ENCODE data around the gene NMT1.

Gene NMT1

GRCh38 chr17:45060797-45061605 is at the start of gene NMT1:
Gene NMT1, plus strand, starts transcription at chr17:45061317. Its CDS starts 13 bp downstream, at chr17:45061330.
- Histone ChIP-seq H3K27ac (ENCODE audit: low read length) (no peak within 1 kb of the TSS), H3K4me3 (ENCODE audit: low read length) (peak within 1 kb of the TSS; percentile 70), H3K9me3 (ENCODE audit: control insufficient read depth, insufficient read depth, low read length) (no peaks in the 10 kb centered on the region), H3K36me3 (ENCODE audit: control insufficient read depth, insufficient read depth, low read length) (no peaks in the 10 kb centered on the region), H3K27me3 (ENCODE audit: control insufficient read depth, insufficient read depth, low read length) (no peaks in the 10 kb centered on the region), H3K4me1 (ENCODE audit: control insufficient read depth, insufficient read depth, low read length) (no peaks in the 10 kb centered on the region)
- no CpG with 5 or more reads among the region's 50 CpGs for WGBS (ENCODE audit: insufficient coverage, insufficient read length)
- DNase-seq (ENCODE audit: low read depth, low spot score), result peak; percentile 100

GRCh38 chr17:45011767-45012166 is 49.4 kb upstream of the NMT1 start:
- DNase-seq (ENCODE audit: low read depth, low spot score), result no peak
- WGBS (ENCODE audit: insufficient coverage, insufficient read length), result no CpG with 5 or more reads among the region's 1 CpG
- no peaks in the 10 kb centered on the region for H3K36me3 ChIP-seq (ENCODE audit: control insufficient read depth, insufficient read depth, low read length)
- H3K27me3 ChIP-seq (ENCODE audit: control insufficient read depth, insufficient read depth, low read length), result no peaks in the 10 kb centered on the region
- H3K27ac ChIP-seq (ENCODE audit: low read length), result no peak overlapping the region
- H3K4me1 ChIP-seq (ENCODE audit: control insufficient read depth, insufficient read depth, low read length), result peaks cover 4% of the 10 kb centered on the region
- H3K9me3 ChIP-seq (ENCODE audit: control insufficient read depth, insufficient read depth, low read length), result no peaks in the 10 kb centered on the region
- no peak overlapping the region for H3K4me3 ChIP-seq (ENCODE audit: low read length)

- H3K27me3 ChIP-seq (ENCODE audit: control insufficient read depth, insufficient read depth, low read length), result peaks cover 3% of the 10 kb centered on the region; the same call in 1 of the 2 replicates
- H3K27ac ChIP-seq (ENCODE audit: low read length), result no peak overlapping the region
- no peak overlapping the region for H3K4me3 ChIP-seq (ENCODE audit: low read length)
- peaks cover 1% of the 10 kb centered on the region; the same call in 1 of the 2 replicates for H3K4me1 ChIP-seq (ENCODE audit: control insufficient read depth, insufficient read depth, low read length)
- DNase-seq (ENCODE audit: low read depth, low spot score), result no peak
- no CpG with 5 or more reads among the region's 17 CpGs for WGBS (ENCODE audit: insufficient coverage, insufficient read length)
- no peaks in the 10 kb centered on the region for H3K9me3 ChIP-seq (ENCODE audit: control insufficient read depth, insufficient read depth, low read length)
- H3K36me3 ChIP-seq (ENCODE audit: control insufficient read depth, insufficient read depth, low read length), result no peaks in the 10 kb centered on the region
Observed at GRCh38 chr17:45013021-45013997, 47.8 kb upstream of the NMT1 start.

- no peak for DNase-seq (ENCODE audit: low read depth, low spot score)
- Histone ChIP-seq H3K27me3 (ENCODE audit: control insufficient read depth, insufficient read depth, low read length) (peaks cover 26% of the 10 kb centered on the region), H3K36me3 (ENCODE audit: control insufficient read depth, insufficient read depth, low read length) (no peaks in the 10 kb centered on the region), H3K4me3 (ENCODE audit: low read length) (no peak overlapping the region), H3K4me1 (ENCODE audit: control insufficient read depth, insufficient read depth, low read length) (peaks cover 7% of the 10 kb centered on the region), H3K27ac (ENCODE audit: low read length) (no peak overlapping the region), H3K9me3 (ENCODE audit: control insufficient read depth, insufficient read depth, low read length) (no peaks in the 10 kb centered on the region)
- WGBS (ENCODE audit: insufficient coverage, insufficient read length), result no CpG with 5 or more reads among the region's 7 CpGs
Observed at GRCh38 chr17:45016237-45016636, 44.9 kb upstream of the NMT1 start.

GRCh38 chr17:45016823-45017222 is 44.3 kb upstream of the NMT1 start:
- no peaks in the 10 kb centered on the region for H3K36me3 ChIP-seq (ENCODE audit: control insufficient read depth, insufficient read depth, low read length)
- H3K27ac ChIP-seq (ENCODE audit: low read length), result no peak overlapping the region
- no peak overlapping the region for H3K4me3 ChIP-seq (ENCODE audit: low read length)
- peaks cover 7% of the 10 kb centered on the region for H3K4me1 ChIP-seq (ENCODE audit: control insufficient read depth, insufficient read depth, low read length)
- DNase-seq (ENCODE audit: low read depth, low spot score), result no peak
- no CpG with 5 or more reads among the region's 5 CpGs for WGBS (ENCODE audit: insufficient coverage, insufficient read length)
- peaks cover 28% of the 10 kb centered on the region for H3K27me3 ChIP-seq (ENCODE audit: control insufficient read depth, insufficient read depth, low read length)
- H3K9me3 ChIP-seq (ENCODE audit: control insufficient read depth, insufficient read depth, low read length), result no peaks in the 10 kb centered on the region

GRCh38 chr17:45018514-45018847 is 42.6 kb upstream of the NMT1 start:
- H3K4me1 ChIP-seq (ENCODE audit: control insufficient read depth, insufficient read depth, low read length), result peaks cover 6% of the 10 kb centered on the region
- no peak overlapping the region for H3K27ac ChIP-seq (ENCODE audit: low read length)
- peaks cover 28% of the 10 kb centered on the region for H3K27me3 ChIP-seq (ENCODE audit: control insufficient read depth, insufficient read depth, low read length)
- peak overlapping the region; percentile 39; the same call in 1 of the 2 replicates for H3K4me3 ChIP-seq (ENCODE audit: low read length)
- DNase-seq (ENCODE audit: low read depth, low spot score), result no peak
- H3K36me3 ChIP-seq (ENCODE audit: control insufficient read depth, insufficient read depth, low read length), result no peaks in the 10 kb centered on the region
- no peaks in the 10 kb centered on the region for H3K9me3 ChIP-seq (ENCODE audit: control insufficient read depth, insufficient read depth, low read length)
- no CpG with 5 or more reads among the region's 4 CpGs for WGBS (ENCODE audit: insufficient coverage, insufficient read length)

GRCh38 chr17:45018848-45019711 is 42.0 kb upstream of the NMT1 start:
- Histone ChIP-seq H3K36me3 (ENCODE audit: control insufficient read depth, insufficient read depth, low read length) (peaks cover 2% of the 10 kb centered on the region; the same call in 1 of the 2 replicates), H3K4me3 (ENCODE audit: low read length) (peak overlapping the region; percentile 39; the same call in 1 of the 2 replicates), H3K9me3 (ENCODE audit: control insufficient read depth, insufficient read depth, low read length) (no peaks in the 10 kb centered on the region), H3K4me1 (ENCODE audit: control insufficient read depth, insufficient read depth, low read length) (peaks cover 6% of the 10 kb centered on the region), H3K27me3 (ENCODE audit: control insufficient read depth, insufficient read depth, low read length) (peaks cover 28% of the 10 kb centered on the region), H3K27ac (ENCODE audit: low read length) (no peak overlapping the region)
- no CpG with 5 or more reads among the region's 82 CpGs for WGBS (ENCODE audit: insufficient coverage, insufficient read length)
- no peak for DNase-seq (ENCODE audit: low read depth, low spot score)

- no peak overlapping the region for H3K4me3 ChIP-seq (ENCODE audit: low read length)
- no peak for DNase-seq (ENCODE audit: low read depth, low spot score)
- H3K9me3 ChIP-seq (ENCODE audit: control insufficient read depth, insufficient read depth, low read length), result no peaks in the 10 kb centered on the region
- H3K4me1 ChIP-seq (ENCODE audit: control insufficient read depth, insufficient read depth, low read length), result peaks cover 6% of the 10 kb centered on the region
- no peak overlapping the region for H3K27ac ChIP-seq (ENCODE audit: low read length)
- peaks cover 6% of the 10 kb centered on the region; the same call in 1 of the 2 replicates for H3K36me3 ChIP-seq (ENCODE audit: control insufficient read depth, insufficient read depth, low read length)
- no CpG with 5 or more reads among the region's 17 CpGs for whole genome bisulfite sequencing (ENCODE audit: insufficient coverage, insufficient read length)
- peaks cover 28% of the 10 kb centered on the region for H3K27me3 ChIP-seq (ENCODE audit: control insufficient read depth, insufficient read depth, low read length)
Observed at GRCh38 chr17:45020354-45021138, 40.6 kb upstream of the NMT1 start.

- Histone ChIP-seq H3K36me3 (ENCODE audit: control insufficient read depth, insufficient read depth, low read length) (peaks cover 6% of the 10 kb centered on the region; the same call in 1 of the 2 replicates), H3K4me1 (ENCODE audit: control insufficient read depth, insufficient read depth, low read length) (peaks cover 6% of the 10 kb centered on the region), H3K27me3 (ENCODE audit: control insufficient read depth, insufficient read depth, low read length) (peaks cover 28% of the 10 kb centered on the region), H3K27ac (ENCODE audit: low read length) (no peak overlapping the region), H3K9me3 (ENCODE audit: control insufficient read depth, insufficient read depth, low read length) (no peaks in the 10 kb centered on the region), H3K4me3 (ENCODE audit: low read length) (peak overlapping the region; percentile 7; the same call in 1 of the 2 replicates)
- WGBS (ENCODE audit: insufficient coverage, insufficient read length), result no CpG with 5 or more reads among the region's 57 CpGs
- DNase-seq (ENCODE audit: low read depth, low spot score), result no peak
Observed at GRCh38 chr17:45021607-45022287, 39.4 kb upstream of the NMT1 start.
